Uterus (tissue), 2 donors: ENCODE data around the gene DPP10.

Experiments
- CTCF ChIP-seq, 4 experiments: fragments of 200-600 bp in 2 of 4; fragments of 450-650 bp in 2 of 4; sonication (generic) in 2 of 4; IDR thresholded peaks; one replicate each; pipeline ENCODE4 v1.5.1; 2016 to 2019; ENCODE audit warnings: antibody characterized with exemption in 4 of 4, mild to moderate bottlenecking in 2 of 4, moderate library complexity in 1 of 4
- POLR2A ChIP-seq, 2 donors: fragments of 450-650 bp; IDR thresholded peaks; one replicate each; pipeline ENCODE4 v1.6.1; 2016; ENCODE audit warnings: antibody characterized with exemption in 2 of 2, mild to moderate bottlenecking in 1 of 2, moderate library complexity in 1 of 2

- TF ChIP-seq CTCF (IDR thresholded peaks at IDR 0.05) (no peak), POLR2A (IDR thresholded peaks at IDR 0.05) (no peak)
These were observed 1303.7 kb downstream of the DPP10 start for GRCh38 chr2:115746151-115746550.
